COLO668 (cell line): ENCODE results near the gene SCAF1.
A peak's percentile ranks its signal among the peaks of the same experiment; 100 is the strongest.

Experiments used
- DNase-seq: peaks from one replicate; lab custom pipeline; 2025; ENCODE audit not compliant: unreplicated experiment; lab: John Stamatoyannopoulos, UW

SCAF1 gene

GRCh38 chr19:49684251-49684982 is 42.4 kb downstream of the SCAF1 start:
- DNase-seq: peak; percentile 32

GRCh38 chr19:49684983-49685553 is 43.1 kb downstream of the SCAF1 start:
- DNase-seq: no peak

- no peak for DNase-seq
Observed at GRCh38 chr19:49685845-49686332, 43.9 kb downstream of the SCAF1 start.

GRCh38 chr19:49686503-49687088 is 44.6 kb downstream of the SCAF1 start:
- no peak for DNase-seq

GRCh38 chr19:49687150-49687549 is 45.1 kb downstream of the SCAF1 start:
- DNase-seq: no peak

GRCh38 chr19:49687566-49688316 is 45.7 kb downstream of the SCAF1 start:
- DNase-seq: no peak

- no peak for DNase-seq
Observed at GRCh38 chr19:49688531-49689132, 46.6 kb downstream of the SCAF1 start.

- DNase-seq: peak; percentile 82
Observed at GRCh38 chr19:49689133-49690078, 47.4 kb downstream of the SCAF1 start, which contains the start of gene ADM5. ADM5 (plus strand) TSS chr19:49689594; CDS start chr19:49689838, 244 bp downstream.

GRCh38 chr19:49690079-49690655 is 48.2 kb downstream of the SCAF1 start:
- DNase-seq: peak; percentile 55

GRCh38 chr19:49690656-49691242 is 48.7 kb downstream of the SCAF1 start, which contains the start of gene CPT1C:
CPT1C (plus strand) TSS chr19:49691116; CDS start chr19:49692253, 1,137 bp downstream.
- DNase-seq: peak; percentile 88

GRCh38 chr19:49691243-49692146 is 49.5 kb downstream of the SCAF1 start:
- peak; percentile 75 for DNase-seq

GRCh38 chr19:49692147-49692506 is 50.1 kb downstream of the SCAF1 start:
- DNase-seq: no peak

- DNase-seq: no peak
Observed at GRCh38 chr19:49696115-49696514, 54.1 kb downstream of the SCAF1 start.

- DNase-seq: no peak
Observed at GRCh38 chr19:49696865-49697264, 54.9 kb downstream of the SCAF1 start.

GRCh38 chr19:49699364-49699763 is 57.4 kb downstream of the SCAF1 start:
- DNase-seq: no peak

- DNase-seq: no peak
Observed at GRCh38 chr19:49700563-49700962, 58.6 kb downstream of the SCAF1 start.

GRCh38 chr19:49701271-49701786 is 59.3 kb downstream of the SCAF1 start:
- no peak for DNase-seq
